HEK293 (cell line): Measurements from ENCODE around the gene MGAT5B.

Source experiments
- GLIS2 ChIP-seq: fragments of 450-650 bp; formaldehyde crosslinking; IDR thresholded peaks from 2 replicates; pipeline ENCODE4 v1.5.1; 2016; ENCODE audit warnings: missing biosample characterization, missing genetic modification characterization
- KLF7 ChIP-seq: fragments of 450-650 bp; formaldehyde crosslinking; IDR thresholded peaks from 2 replicates; pipeline ENCODE4 v1.5.1; 2016; ENCODE audit warnings: missing biosample characterization, missing genetic modification characterization, borderline replicate concordance
- KLF8 ChIP-seq: fragments of 450-650 bp; formaldehyde crosslinking; IDR thresholded peaks from 2 replicates; pipeline ENCODE4 v1.5.1; 2016; ENCODE audit warnings: missing biosample characterization, missing genetic modification characterization
- PRDM1 ChIP-seq: fragments of 450-650 bp; formaldehyde crosslinking; IDR thresholded peaks from 2 replicates; pipeline ENCODE4; 2016; ENCODE audit warnings: missing biosample characterization, missing genetic modification characterization
- SCRT1 ChIP-seq: fragments of 450-650 bp; formaldehyde crosslinking; IDR thresholded peaks from 2 replicates; pipeline ENCODE4 v1.5.1; 2016; ENCODE audit warnings: missing biosample characterization, missing genetic modification characterization, borderline replicate concordance
- SP3 ChIP-seq: fragments of 450-650 bp; formaldehyde crosslinking; IDR thresholded peaks from 2 replicates; pipeline ENCODE4 v1.5.1; 2016; ENCODE audit warnings: missing biosample characterization, missing genetic modification characterization
- ZBTB17 ChIP-seq: fragments of 450-650 bp; formaldehyde crosslinking; IDR thresholded peaks from 2 replicates; pipeline ENCODE4 v1.5.1; 2016; ENCODE audit warnings: missing biosample characterization, missing genetic modification characterization
- ZFHX2 ChIP-seq: fragments of 450-650 bp; formaldehyde crosslinking; conservative IDR thresholded peaks from 2 replicates; pipeline ENCODE4 v1.5.1; 2016; ENCODE audit warnings: missing biosample characterization, missing genetic modification characterization
- ZIC2 ChIP-seq: fragments of 450-650 bp; formaldehyde crosslinking; IDR thresholded peaks from 2 replicates; pipeline ENCODE4 v1.5.1; 2016; ENCODE audit warnings: missing biosample characterization, missing genetic modification characterization
- ZNF112 ChIP-seq: fragments of 450-650 bp; formaldehyde crosslinking; IDR thresholded peaks from 2 replicates; pipeline ENCODE4 v1.5.0; 2017; ENCODE audit warnings: missing biosample characterization, missing genetic modification characterization
- ZNF169 ChIP-seq: fragments of 450-650 bp; formaldehyde crosslinking; IDR thresholded peaks from 2 replicates; pipeline ENCODE4 v1.5.1; 2016; ENCODE audit warnings: missing biosample characterization, missing genetic modification characterization
- ZNF202 ChIP-seq: fragments of 450-650 bp; formaldehyde crosslinking; IDR thresholded peaks from 2 replicates; pipeline ENCODE4 v1.5.1; 2016; ENCODE audit warnings: missing biosample characterization, missing genetic modification characterization, borderline replicate concordance
- ZNF248 ChIP-seq: fragments of 450-650 bp; formaldehyde crosslinking; IDR thresholded peaks from 2 replicates; pipeline ENCODE4 v1.5.1; 2017; ENCODE audit warnings: missing biosample characterization, missing genetic modification characterization
- ZNF302 ChIP-seq: fragments of 450-650 bp; formaldehyde crosslinking; IDR thresholded peaks from 2 replicates; pipeline ENCODE4 v1.5.1; 2016; ENCODE audit warnings: missing biosample characterization, missing genetic modification characterization, low read depth
- ZNF366 ChIP-seq: fragments of 450-650 bp; formaldehyde crosslinking; conservative IDR thresholded peaks from 2 replicates; pipeline ENCODE4 v1.5.1; 2016; ENCODE audit warnings: missing biosample characterization, missing genetic modification characterization
- ZNF391 ChIP-seq: fragments of 450-650 bp; formaldehyde crosslinking; IDR thresholded peaks from 2 replicates; pipeline ENCODE4 v1.5.1; 2016; ENCODE audit warnings: low read depth, missing biosample characterization, missing genetic modification characterization, borderline replicate concordance
- ZNF48 ChIP-seq: fragments of 450-650 bp; formaldehyde crosslinking; IDR thresholded peaks from 2 replicates; pipeline ENCODE4 v1.5.1; 2016; ENCODE audit warnings: missing biosample characterization, missing genetic modification characterization
- ZNF521 ChIP-seq: fragments of 450-650 bp; formaldehyde crosslinking; IDR thresholded peaks from 2 replicates; pipeline ENCODE4 v1.5.1; 2017; ENCODE audit warnings: missing biosample characterization, mild to moderate bottlenecking, missing genetic modification characterization
- ZNF571 ChIP-seq: fragments of 450-650 bp; formaldehyde crosslinking; IDR thresholded peaks from 2 replicates; pipeline ENCODE4 v1.5.0; 2017; ENCODE audit warnings: missing biosample characterization, missing genetic modification characterization
- ZNF610 ChIP-seq: fragments of 450-650 bp; formaldehyde crosslinking; IDR thresholded peaks from 2 replicates; pipeline ENCODE4 v1.5.1; 2016; ENCODE audit warnings: missing biosample characterization, missing genetic modification characterization, borderline replicate concordance
- ZNF776 ChIP-seq: fragments of 450-650 bp; formaldehyde crosslinking; IDR thresholded peaks from 2 replicates; pipeline ENCODE4 v1.5.0; 2017; ENCODE audit warnings: missing biosample characterization, missing genetic modification characterization, borderline replicate concordance
- TF ChIP-seq, protein P1 (sequence below): fragments of 450-650 bp; formaldehyde crosslinking; IDR thresholded peaks from 2 replicates; pipeline ENCODE4 v1.5.1; 2016; ENCODE audit warnings: missing biosample characterization, missing genetic modification characterization
- TF ChIP-seq, protein P2 (sequence below): fragments of 450-650 bp; formaldehyde crosslinking; IDR thresholded peaks from 2 replicates; pipeline ENCODE4 v1.5.1; 2016; ENCODE audit warnings: missing biosample characterization, missing genetic modification characterization
- TF ChIP-seq, protein P3 (sequence below): fragments of 450-650 bp; formaldehyde crosslinking; IDR thresholded peaks from 2 replicates; pipeline ENCODE4 v1.5.1; 2016; ENCODE audit warnings: missing biosample characterization, missing genetic modification characterization
- TF ChIP-seq, protein P4 (sequence below): fragments of 450-650 bp; IDR thresholded peaks from 2 replicates; pipeline ENCODE4 v1.5.1; 2018; ENCODE audit warnings: missing biosample characterization, missing genetic modification characterization
- TF ChIP-seq, protein P5 (sequence below): fragments of 450-650 bp; formaldehyde crosslinking; IDR thresholded peaks from 2 replicates; pipeline ENCODE4 v1.5.1; 2016; ENCODE audit warnings: missing biosample characterization, missing genetic modification characterization, low read depth
- TF ChIP-seq, protein P6 (sequence below): fragments of 450-650 bp; formaldehyde crosslinking; IDR thresholded peaks from 2 replicates; pipeline ENCODE4 v1.5.1; 2017; ENCODE audit warnings: missing biosample characterization, missing genetic modification characterization

Gene MGAT5B

DNA sequence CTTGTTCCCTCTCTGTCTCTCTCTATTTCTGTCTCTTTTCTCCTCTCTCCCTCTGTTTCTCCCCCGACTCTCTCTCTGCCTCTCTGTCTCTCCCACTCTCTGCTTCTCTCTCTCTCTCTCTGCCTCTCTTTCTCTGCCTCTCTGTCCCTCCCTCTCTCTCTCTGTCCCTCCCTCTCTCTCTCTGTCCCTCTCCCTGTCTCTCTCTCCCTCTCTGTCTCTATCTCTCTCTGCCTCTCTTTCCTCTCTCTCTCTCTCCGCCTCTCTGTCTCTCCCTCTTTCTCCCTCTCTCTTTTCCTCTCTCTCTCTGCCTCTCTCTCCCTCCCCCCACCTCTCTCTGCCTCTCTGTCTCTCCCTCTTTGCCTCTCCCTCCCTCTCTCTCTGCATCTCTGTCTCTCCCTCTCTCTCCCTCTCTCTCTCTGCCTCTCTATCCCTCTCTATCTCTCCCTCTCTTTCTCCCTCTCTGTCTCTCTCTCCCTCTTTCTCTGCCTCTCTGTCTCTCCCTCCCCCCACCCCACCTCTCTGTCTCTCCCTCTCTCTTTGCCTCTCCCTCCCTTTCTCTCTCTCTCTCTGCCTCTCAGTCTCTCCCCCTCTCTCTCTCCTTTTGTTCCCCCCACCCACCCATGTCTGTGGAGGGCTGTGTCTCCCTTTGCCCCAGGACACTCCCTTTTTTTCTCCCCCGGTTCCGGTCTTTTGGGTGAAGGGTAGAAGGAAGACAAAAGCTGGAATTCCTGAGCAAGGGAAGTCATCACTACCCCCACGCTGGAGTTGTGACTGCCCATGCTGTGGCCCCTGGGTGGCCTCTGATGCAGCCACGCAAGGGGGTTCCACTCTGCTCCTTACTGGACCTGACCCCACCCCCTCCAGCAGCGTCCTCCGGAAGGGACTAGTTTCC is 27.1 kb upstream of the MGAT5B start (continued):
- TF ChIP-seq SP3 (tag by site-specific recombination), result peak; percentile 31
- TF ChIP-seq, protein P1, sequence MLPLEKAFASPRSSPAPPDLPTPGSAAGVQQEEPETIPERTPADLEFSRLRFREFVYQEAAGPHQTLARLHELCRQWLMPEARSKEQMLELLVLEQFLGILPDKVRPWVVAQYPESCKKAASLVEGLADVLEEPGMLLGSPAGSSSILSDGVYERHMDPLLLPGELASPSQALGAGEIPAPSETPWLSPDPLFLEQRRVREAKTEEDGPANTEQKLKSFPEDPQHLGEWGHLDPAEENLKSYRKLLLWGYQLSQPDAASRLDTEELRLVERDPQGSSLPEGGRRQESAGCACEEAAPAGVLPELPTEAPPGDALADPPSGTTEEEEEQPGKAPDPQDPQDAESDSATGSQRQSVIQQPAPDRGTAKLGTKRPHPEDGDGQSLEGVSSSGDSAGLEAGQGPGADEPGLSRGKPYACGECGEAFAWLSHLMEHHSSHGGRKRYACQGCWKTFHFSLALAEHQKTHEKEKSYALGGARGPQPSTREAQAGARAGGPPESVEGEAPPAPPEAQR (tag by site-specific recombination), result no peak
- no peak for TF ChIP-seq ZNF302 (tag by site-specific recombination)
- TF ChIP-seq ZNF571 (tag by site-specific recombination), result 0 out of 2 replicates have a peak, but pooled peaks have one; percentile 28
- TF ChIP-seq ZIC2, result peak; percentile 52
- 0 out of 2 replicates have a peak, but pooled peaks have one; percentile 31 for TF ChIP-seq ZNF521
- peak; percentile 95 for TF ChIP-seq ZNF366 (tag by site-specific recombination)
- TF ChIP-seq, protein P2, sequence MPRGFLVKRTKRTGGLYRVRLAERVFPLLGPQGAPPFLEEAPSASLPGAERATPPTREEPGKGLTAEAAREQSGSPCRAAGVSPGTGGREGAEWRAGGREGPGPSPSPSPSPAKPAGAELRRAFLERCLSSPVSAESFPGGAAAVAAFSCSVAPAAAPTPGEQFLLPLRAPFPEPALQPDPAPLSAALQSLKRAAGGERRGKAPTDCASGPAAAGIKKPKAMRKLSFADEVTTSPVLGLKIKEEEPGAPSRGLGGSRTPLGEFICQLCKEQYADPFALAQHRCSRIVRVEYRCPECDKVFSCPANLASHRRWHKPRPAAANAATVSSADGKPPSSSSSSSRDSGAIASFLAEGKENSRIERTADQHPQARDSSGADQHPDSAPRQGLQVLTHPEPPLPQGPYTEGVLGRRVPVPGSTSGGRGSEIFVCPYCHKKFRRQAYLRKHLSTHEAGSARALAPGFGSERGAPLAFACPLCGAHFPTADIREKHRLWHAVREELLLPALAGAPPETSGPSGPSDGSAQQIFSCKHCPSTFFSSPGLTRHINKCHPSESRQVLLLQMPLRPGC, result no peak
- 0 out of 2 replicates have a peak, but pooled peaks have one; percentile 11 for TF ChIP-seq ZNF112 (tag by site-specific recombination)
- TF ChIP-seq, protein P3, sequence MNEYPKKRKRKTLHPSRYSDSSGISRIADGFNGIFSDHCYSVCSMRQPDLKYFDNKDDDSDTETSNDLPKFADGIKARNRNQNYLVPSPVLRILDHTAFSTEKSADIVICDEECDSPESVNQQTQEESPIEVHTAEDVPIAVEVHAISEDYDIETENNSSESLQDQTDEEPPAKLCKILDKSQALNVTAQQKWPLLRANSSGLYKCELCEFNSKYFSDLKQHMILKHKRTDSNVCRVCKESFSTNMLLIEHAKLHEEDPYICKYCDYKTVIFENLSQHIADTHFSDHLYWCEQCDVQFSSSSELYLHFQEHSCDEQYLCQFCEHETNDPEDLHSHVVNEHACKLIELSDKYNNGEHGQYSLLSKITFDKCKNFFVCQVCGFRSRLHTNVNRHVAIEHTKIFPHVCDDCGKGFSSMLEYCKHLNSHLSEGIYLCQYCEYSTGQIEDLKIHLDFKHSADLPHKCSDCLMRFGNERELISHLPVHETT (tag by site-specific recombination), result no peak
- TF ChIP-seq ZNF169, result 0 out of 2 replicates have a peak, but pooled peaks have one; percentile 9
- TF ChIP-seq ZNF202 (tag by site-specific recombination), result peak; percentile 100
- TF ChIP-seq, protein P4, sequence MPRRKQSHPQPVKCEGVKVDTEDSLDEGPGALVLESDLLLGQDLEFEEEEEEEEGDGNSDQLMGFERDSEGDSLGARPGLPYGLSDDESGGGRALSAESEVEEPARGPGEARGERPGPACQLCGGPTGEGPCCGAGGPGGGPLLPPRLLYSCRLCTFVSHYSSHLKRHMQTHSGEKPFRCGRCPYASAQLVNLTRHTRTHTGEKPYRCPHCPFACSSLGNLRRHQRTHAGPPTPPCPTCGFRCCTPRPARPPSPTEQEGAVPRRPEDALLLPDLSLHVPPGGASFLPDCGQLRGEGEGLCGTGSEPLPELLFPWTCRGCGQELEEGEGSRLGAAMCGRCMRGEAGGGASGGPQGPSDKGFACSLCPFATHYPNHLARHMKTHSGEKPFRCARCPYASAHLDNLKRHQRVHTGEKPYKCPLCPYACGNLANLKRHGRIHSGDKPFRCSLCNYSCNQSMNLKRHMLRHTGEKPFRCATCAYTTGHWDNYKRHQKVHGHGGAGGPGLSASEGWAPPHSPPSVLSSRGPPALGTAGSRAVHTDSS (tag by site-specific recombination), result no peak
- peak; percentile 55 for TF ChIP-seq GLIS2 (tag by site-specific recombination)
- TF ChIP-seq ZNF248 (tag by site-specific recombination), result 0 out of 2 replicates have a peak, but pooled peaks have one; percentile 11
- TF ChIP-seq ZBTB17 (tag by site-specific recombination), result peak; percentile 65
- TF ChIP-seq ZFHX2 (tag by site-specific recombination), result peak; percentile 58
- no peak for TF ChIP-seq ZNF391
- no peak for TF ChIP-seq ZNF48 (tag by site-specific recombination)
- TF ChIP-seq, protein P5, sequence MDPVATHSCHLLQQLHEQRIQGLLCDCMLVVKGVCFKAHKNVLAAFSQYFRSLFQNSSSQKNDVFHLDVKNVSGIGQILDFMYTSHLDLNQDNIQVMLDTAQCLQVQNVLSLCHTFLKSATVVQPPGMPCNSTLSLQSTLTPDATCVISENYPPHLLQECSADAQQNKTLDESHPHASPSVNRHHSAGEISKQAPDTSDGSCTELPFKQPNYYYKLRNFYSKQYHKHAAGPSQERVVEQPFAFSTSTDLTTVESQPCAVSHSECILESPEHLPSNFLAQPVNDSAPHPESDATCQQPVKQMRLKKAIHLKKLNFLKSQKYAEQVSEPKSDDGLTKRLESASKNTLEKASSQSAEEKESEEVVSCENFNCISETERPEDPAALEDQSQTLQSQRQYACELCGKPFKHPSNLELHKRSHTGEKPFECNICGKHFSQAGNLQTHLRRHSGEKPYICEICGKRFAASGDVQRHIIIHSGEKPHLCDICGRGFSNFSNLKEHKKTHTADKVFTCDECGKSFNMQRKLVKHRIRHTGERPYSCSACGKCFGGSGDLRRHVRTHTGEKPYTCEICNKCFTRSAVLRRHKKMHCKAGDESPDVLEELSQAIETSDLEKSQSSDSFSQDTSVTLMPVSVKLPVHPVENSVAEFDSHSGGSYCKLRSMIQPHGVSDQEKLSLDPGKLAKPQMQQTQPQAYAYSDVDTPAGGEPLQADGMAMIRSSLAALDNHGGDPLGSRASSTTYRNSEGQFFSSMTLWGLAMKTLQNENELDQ (tag by site-specific recombination), result no peak
- TF ChIP-seq, protein P6, sequence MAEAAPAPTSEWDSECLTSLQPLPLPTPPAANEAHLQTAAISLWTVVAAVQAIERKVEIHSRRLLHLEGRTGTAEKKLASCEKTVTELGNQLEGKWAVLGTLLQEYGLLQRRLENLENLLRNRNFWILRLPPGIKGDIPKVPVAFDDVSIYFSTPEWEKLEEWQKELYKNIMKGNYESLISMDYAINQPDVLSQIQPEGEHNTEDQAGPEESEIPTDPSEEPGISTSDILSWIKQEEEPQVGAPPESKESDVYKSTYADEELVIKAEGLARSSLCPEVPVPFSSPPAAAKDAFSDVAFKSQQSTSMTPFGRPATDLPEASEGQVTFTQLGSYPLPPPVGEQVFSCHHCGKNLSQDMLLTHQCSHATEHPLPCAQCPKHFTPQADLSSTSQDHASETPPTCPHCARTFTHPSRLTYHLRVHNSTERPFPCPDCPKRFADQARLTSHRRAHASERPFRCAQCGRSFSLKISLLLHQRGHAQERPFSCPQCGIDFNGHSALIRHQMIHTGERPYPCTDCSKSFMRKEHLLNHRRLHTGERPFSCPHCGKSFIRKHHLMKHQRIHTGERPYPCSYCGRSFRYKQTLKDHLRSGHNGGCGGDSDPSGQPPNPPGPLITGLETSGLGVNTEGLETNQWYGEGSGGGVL (tag by site-specific recombination), result peak; percentile 91
- TF ChIP-seq ZNF610 (tag by site-specific recombination), result no peak
- TF ChIP-seq KLF8 (tag by site-specific recombination), result peak; percentile 50; the same call in 1 of the 2 replicates
- peak; percentile 98 for TF ChIP-seq PRDM1 (tag by site-specific recombination)
- peak; percentile 20; the same call in 1 of the 2 replicates for TF ChIP-seq KLF7 (tag by site-specific recombination)
- 0 out of 2 replicates have a peak, but pooled peaks have one; percentile 65 for TF ChIP-seq ZNF776 (tag by site-specific recombination)
- peak; percentile 34; the same call in 1 of the 2 replicates for TF ChIP-seq SCRT1 (tag by site-specific recombination)
